SIG-M5 treated with dmso at 0.1 percent for 504 hours (cell line): Measurements from ENCODE around the gene CFAP53.
"Not testable (repeated sequence)": the region's sequence is repeated elsewhere in the genome, so short reads cannot be mapped to it uniquely, and the experiment has no call there.

ENCODE experiments used
- DNase-seq: peaks from one replicate; lab custom pipeline; 2025; ENCODE audit not compliant: unreplicated experiment; lab: John Stamatoyannopoulos, UW

CFAP53 gene

GRCh38 chr18:50273203-50274043 lies 7.1 kb upstream of the CFAP53 start:
- DNase-seq, result no peak

DNA sequence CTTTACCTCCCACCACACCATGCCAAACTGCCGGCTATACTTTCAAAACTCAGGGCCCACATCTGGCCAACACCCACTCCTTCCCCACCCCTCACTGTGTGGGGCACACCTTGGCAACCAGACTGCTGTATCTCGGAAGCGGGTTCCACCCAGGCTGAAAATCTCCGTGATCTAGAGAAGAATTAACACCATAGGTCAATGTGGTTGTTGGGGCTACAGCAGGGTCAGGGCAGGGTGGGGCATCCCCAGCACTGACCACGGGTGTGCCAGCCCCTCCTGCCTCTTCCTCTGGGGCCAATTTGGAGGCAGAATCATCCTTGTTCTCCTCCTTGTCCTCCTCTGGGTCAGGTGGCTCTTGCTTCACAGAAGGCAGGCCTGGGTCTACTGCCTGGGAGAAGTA lies 6.3 kb upstream of the CFAP53 start:
- no peak for DNase-seq

- DNase-seq, result no peak
These were observed 1.9 kb upstream of the CFAP53 start for GRCh38 chr18:50268022-50268747.

GRCh38 chr18:50262977-50263376 lies 3.3 kb downstream of the CFAP53 start:
- no peak for DNase-seq

GRCh38 chr18:50250935-50251334 lies 15.4 kb downstream of the CFAP53 start:
- DNase-seq, result no peak

DNA sequence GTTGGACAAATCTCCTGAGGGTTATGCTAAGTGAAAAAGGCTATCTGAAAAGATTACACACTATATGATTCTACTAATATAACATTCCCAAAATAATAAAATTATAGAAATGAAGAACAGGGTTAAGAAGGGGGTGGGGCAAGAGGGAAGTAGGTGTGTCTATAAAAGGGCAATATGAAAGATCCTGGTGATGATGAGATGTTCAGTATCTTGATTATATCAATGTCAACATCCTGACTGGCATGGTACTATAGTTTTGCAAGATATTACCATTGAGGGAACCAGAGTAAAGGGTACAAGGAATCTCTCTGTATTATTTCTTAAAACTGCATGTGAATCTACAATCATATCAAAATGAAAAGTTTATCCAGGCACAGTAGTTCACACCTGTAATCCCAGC lies 16.7 kb downstream of the CFAP53 start:
- no peak for DNase-seq

DNA sequence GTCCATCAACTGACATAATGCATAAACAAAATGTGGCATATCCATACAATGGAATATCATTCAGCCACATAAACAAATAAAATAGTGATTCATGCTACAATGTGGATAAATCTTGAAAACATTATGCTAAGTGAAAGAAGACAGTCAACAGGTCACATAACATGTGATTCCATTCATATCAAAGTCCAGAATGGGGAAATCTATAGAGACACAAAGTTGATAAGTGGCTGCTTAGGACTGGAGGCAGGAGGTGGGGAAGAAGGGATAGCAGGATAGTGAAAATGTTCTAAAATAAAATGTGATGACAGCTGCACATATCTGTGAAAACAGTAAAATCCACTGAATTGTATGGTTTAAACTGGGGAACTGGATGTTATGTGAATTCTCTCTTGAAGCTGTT lies 18.7 kb downstream of the CFAP53 start:
- DNase-seq, result no peak

GRCh38 chr18:50241768-50242167 lies 24.5 kb downstream of the CFAP53 start:
- DNase-seq, result not testable (repeated sequence)

DNA sequence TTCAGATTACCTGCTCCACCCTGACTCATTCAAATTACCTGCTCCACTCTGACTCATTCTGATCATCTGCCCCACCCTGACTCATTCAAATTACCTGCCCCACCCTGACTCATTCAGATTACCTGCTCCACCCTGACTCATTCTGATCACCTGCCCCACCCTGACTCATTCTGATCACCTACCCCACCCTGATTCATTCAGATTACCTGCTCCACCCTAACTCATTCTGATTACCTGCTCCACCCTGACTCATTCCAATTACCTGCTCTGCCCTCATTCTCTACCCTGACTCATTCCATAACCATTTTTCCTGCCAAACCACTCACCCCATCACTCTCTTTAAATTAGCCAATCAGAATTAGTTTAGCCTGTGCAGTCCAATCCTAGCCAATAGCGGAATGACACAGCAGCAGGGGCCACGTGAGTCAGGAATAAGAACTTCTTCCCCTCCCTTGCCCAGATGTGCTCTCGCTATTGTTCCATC lies 26.2 kb downstream of the CFAP53 start:
- DNase-seq, result no peak

GRCh38 chr18:50232419-50232818 lies 33.9 kb downstream of the CFAP53 start:
- DNase-seq, result no peak

DNA sequence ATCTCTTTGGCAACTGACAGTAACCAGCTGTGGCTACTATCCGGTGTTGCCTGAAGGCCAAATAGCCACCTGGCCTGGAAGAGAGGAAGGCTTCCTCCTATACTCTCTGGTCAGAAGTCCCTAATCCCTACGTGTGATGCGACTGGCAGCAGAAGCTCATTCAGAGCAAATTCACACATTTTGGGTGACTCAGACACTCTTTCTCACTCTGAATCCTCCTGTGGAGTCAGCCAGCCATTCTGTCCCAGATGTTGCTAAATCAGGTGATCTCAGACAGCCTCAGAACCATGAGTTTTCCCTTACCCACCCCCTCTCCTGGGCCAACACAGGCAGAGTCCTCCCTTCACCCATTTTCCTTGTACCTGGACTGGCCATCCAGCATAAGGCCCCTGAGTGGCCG lies 34.7 kb downstream of the CFAP53 start:
- no peak for DNase-seq

GRCh38 chr18:50220249-50220648 lies 46.0 kb downstream of the CFAP53 start:
- DNase-seq, result not testable (repeated sequence)

- DNase-seq, result peak; percentile 38
These were observed 47.7 kb downstream of the CFAP53 start for GRCh38 chr18:50218432-50219197.

DNA sequence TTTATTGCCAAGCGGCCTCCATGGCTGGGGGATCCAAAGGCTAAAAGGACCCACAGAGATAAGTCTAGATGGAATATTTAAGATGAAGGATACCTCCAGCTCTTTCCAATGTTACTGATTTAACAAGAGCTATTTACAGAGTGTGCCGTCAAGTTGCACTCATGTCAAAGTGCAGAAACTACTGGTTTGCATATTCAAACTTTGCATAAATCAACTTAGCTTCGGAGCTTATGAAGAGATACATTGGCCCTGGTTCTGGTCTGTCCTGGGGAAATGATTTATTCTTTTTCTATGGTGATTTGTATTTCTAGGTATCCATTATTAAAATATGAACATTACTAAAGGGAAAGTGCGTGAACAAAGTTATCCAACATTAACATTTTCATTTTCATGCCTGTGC lies 57.0 kb downstream of the CFAP53 start:
- DNase-seq, result no peak

DNA sequence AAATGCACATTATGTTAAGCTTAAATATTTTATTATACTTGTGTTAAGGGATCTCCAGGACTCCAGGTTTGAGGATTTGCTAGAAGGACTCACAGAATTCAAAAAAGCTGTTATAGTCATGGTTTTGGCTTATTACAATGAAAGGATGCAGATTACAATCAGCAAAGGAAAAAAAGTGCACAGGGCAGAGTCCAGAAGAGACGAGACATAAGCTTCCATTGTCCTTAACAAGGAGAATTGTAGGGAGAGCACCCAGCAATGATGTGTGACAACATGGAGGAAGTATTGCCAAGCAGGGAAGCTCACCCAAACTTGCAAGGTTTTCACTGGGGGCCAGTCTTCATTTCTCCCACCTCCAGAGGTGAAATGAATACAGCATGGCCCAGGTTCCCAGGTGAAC lies 58.6 kb downstream of the CFAP53 start:
- no peak for DNase-seq

DNA sequence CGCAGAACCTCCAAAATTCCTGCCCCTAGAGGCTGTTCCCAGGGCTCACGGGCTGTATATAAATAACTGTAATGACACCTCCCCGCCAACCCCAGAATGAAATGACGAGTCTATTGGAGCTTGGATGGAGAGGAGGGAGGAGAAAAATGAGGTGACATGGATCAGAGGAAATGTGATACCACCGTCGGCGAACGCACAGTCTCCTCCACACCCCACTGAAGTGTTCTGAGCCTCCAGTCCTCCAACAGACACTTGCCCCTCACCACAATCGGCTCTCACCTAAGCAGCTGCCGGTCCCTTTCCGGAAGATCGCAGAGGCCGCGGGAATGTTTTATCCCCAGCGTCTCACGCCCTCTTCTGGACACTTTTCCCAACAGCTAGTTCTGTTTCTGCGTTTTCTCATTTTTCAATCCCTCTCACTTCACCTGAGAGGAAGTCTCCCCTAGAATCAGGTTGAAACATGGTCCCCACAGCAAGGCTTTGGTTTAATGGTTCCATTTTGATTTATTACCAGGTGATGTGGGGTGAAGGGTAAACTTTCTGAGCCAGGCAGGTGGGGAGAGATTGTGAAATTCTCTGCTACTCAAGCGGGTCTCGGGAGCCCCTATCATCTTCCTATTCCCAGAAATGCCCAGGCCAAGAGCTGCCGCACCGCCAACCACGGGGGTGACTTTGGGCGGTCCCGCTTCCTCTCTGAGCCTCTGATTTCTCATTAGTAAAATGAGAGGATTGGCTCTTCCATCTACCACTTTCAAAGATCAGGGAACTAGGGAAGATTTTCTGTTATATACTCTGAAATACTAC lies 62.3 kb downstream of the CFAP53 start:
- DNase-seq, result peak; percentile 27

DNA sequence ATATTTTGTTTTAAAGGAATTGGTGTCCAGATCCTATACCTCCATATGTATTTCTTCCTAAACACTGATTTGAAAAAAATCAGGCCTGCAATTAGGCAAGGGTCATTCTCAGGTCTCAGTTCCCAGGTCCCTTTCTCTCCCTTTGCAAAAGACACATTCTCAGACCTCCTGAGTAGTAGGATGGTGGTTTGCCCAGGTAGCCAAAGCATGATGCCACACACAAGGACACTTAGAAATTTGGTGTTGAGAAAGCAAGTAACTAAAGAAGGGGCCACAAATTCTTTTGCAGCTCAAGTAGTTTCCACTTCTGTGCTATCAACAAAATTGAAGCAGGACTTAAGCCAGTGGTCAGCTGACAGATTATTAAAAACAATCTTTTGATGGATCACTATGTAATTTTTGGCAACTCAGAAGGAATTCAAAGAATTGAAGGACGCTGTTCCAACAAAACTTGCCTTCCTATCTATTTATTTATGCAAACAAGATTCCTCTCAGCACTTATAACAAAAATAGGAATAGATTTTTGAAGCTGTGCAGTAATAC lies 64.7 kb downstream of the CFAP53 start:
- no peak for DNase-seq

DNA sequence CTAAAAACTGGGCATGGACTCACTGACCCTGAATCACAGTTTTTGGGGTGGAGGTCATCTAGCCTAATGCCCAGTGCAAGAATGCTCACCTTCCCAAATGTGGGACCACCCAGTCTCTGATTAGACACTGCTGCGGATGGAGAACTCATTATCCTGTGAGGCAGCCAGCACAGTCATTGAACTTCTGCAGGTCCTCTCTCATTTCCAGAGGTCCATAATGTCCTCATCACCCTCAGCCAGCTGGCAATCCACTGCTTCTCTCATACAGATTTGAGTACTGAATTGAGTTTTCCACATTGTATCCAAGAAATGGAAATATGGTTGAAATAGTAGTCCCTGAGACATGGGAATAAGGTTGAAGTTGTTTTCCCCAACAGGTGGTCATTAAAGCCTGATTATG lies 66.4 kb downstream of the CFAP53 start:
- no peak for DNase-seq

GRCh38 chr18:50199346-50199855 lies 66.9 kb downstream of the CFAP53 start:
- no peak for DNase-seq

DNA sequence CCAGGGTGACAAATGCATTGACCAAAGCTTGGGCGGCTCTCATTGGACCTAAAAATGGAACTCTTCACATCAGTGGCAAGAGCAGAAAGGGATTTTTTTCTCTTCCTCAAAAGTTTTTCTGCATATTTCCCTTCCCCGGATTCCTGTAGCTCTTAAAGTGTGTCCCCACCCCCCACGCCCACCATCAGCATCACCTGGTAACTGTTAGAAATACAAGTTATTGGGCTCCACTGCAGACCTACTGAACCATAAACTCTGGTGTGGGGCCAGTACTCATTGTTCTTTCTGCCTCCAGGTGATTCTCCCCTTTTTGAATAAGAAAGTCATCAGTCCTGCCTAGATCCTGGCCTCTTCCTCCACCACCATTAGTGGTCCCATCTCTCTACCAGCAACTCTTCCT lies 70.0 kb downstream of the CFAP53 start:
- no peak for DNase-seq
